Skin of body (tissue), 2 donors: ENCODE data around the gene ABTB1. TPM values are rescaled to one million over a fixed set of nuclear protein-coding genes. Genes with fewer than 3 reads are reported as not detected.

Experiments
- DNase-seq: peaks from one replicate; lab custom pipeline; 2025; lab: John Stamatoyannopoulos, UW
- total RNA-seq: library from RNA; depleted of rRNA; stranded (reverse); fragments of >200 nt; gene quantifications from one replicate; pipeline ENCODE4 v1.2.3, GENCODE V29; 2014

The ABTB1 gene
- total RNA-seq, 1 donor from 2014 or later = 11.5 TPM

DNA sequence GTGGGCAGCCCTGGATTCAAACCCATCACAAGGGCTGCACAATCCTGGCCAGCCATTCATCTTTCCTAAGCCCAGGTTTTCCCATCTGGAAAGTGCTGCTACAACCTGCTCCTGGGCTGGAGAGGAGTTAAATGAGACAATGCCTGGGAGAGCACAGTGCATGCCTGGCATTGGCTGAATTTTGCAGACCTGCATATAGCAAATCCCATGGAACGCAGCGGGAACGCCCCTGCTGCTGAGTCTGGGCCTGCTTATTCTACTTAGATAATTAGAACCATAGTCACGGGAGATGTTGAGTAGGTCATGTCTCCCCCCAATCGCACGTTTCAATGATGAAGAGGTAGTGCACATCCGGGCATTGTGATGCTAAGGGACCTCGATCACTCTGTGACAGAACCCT, 46.6 kb downstream of the ABTB1 start:
- no peak for DNase-seq

GRCh38 chr3:127720161-127720823, 47.5 kb downstream of the ABTB1 start:
- no peak for DNase-seq

- no peak for DNase-seq
These were observed 48.5 kb downstream of the ABTB1 start for GRCh38 chr3:127720985-127721935.

DNA sequence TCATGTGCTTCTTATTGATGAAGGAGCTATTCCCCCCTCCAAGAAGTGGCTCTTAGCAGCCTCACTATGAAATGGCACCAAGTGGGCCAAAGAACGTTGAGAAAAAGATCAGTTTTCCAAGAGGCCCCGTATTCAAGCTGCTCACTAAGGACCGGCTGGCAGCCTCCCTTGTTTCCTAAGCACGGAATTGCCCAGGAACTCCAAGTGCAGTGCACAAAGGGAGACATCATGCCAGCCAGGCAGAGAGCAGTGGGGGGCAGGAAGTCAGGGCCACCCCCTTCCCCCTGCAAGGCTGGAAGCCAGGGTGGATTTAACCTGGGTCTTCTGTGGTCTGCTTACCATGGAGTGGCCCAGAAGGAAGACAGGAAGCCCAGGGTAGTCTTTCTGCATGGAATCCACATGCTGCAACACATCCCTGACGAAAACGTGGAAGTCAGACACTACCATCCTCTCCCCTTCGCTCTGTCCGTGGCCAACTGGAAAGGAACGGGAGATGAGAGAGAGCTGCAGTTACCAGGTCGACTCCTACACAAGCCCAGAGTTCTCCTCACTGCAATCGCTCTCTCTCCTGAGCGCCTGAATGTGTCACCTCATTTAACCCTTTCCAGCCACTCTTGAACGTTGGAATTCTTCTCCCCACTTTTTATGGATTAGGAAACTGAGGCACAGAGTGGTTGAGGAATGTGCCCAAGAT, 49.5 kb downstream of the ABTB1 start:
- DNase-seq = peak; percentile 31

DNA sequence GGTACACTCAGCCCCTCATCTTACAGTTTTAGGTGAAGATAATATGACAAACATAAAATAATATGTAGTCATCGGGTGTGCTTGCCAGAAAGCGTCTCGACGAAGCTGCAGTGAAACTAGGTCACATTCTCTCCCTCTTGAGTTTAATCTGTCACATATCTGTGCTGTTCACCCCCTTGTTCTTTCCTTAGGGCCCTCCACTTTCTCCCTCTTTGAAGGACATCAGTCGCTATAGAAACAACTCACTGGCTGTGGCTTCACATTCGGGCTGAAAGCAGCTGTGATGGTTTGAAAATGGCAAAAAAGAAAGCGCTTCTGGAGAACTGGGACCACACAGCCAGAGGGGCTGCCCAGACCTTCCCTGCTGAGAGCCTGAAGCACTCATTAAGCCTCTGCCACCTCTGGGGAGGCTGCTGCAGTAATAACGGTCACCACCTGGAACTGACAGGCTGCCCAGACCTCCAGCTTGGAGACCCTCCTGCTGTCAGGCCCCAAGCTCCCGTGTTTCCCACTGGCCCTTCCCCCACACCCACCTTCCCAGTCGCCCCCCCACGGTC, 50.3 kb downstream of the ABTB1 start:
- peak; percentile 34 for DNase-seq

- DNase-seq = no peak
These were observed 54.1 kb downstream of the ABTB1 start for GRCh38 chr3:127726894-127727293.

GRCh38 chr3:127728417-127729015, 55.8 kb downstream of the ABTB1 start:
- no peak for DNase-seq

- no peak for DNase-seq
These were observed 56.9 kb downstream of the ABTB1 start for GRCh38 chr3:127729556-127730056.

DNA sequence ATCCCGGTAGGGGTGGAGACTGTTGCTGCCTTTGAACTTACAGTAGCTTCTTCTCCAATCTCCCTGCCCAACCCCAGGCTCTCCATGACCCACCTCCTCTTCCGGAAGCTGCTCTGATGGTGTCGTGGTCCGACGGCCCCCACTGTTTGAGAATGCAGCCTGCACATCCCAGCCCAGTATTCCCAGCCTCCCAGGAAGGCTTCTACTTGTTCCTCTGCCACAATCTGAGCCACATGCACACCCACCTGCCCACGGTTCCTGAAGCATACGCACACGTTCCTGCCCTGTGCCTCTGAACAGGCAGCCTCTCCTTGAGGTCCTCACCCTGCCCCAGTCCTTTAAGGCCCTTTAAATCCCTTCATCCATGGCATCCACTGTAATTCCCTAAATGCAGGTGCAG, 57.4 kb downstream of the ABTB1 start:
- DNase-seq = no peak

Other genes with a start within 250 kb of the ABTB1 start
- gene TPRA1, start 82.2 kb upstream of the ABTB1 start, total RNA-seq = 19.2 TPM
- gene MCM2, start 74.5 kb upstream of the ABTB1 start, total RNA-seq = 25.2 TPM
- 8.4 TPM for gene PODXL2, start 43.8 kb upstream of the ABTB1 start, total RNA-seq
- gene MGLL, start 149.6 kb downstream of the ABTB1 start, total RNA-seq = 32.7 TPM
- 3.1 TPM for gene KBTBD12, start 242.3 kb downstream of the ABTB1 start, total RNA-seq